ENCODE results near the gene CNNM2.
A peak's percentile ranks its signal among the peaks of the same experiment; 100 is the strongest.

The CNNM2 gene

DNA sequence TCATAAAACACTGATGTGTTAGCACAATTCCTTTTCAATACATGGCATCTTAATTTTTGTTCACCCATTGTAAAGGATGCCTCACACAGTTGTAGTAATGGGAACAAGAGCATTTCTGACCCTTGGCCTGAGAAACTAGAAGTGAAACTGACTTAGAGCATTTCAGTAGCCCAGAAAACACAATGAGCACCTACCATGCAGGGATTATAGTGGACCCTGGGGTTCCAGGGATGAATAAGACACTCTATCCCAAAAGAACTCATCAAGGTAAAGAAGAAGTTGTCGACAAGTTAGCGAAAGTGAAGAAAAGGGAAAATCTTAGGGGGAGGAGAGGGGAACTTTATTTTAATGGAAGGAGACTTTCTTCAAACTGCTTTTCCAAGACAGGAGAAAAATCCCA, 149.4 kb downstream of the CNNM2 start:
- Histone ChIP-seq H3K9ac (ENCODE audit: low read depth, low read length, poor library complexity, severe bottlenecking) (no peak overlapping the region), H3K36me3 (ENCODE audit: insufficient read depth, low read length) (peaks cover 4% of the 10 kb centered on the region; the same call in 1 of the 2 replicates), H3K4me2 (ENCODE audit: low read depth, low read length, poor library complexity, severe bottlenecking) (no peak overlapping the region), H3F3A (ENCODE audit: low read depth) (0 out of 2 replicates have a peak, but pooled peaks cover 2% of the 10 kb centered on the region), H3K79me2 (ENCODE audit: insufficient read depth, low read length) (no peaks in the 10 kb centered on the region), H3K9me3 (ENCODE audit: insufficient read depth, low read depth, low read length) (no peaks in the 10 kb centered on the region), H4K20me1 (ENCODE audit: insufficient read depth, low read length, poor library complexity, severe bottlenecking) (no peaks in the 10 kb centered on the region), H3K4me3 (ENCODE audit: low read length, poor library complexity, severe bottlenecking) (no peak overlapping the region), H3K4me1 (ENCODE audit: insufficient read depth, low read length, poor library complexity, severe bottlenecking) (peaks cover 20% of the 10 kb centered on the region), H3K27me3 (ENCODE audit: insufficient read depth, low read length, poor library complexity, severe bottlenecking) (no peaks in the 10 kb centered on the region), H3K9me2 (replicated peaks; ENCODE audit: low read depth, low read length) (no peaks in the 10 kb centered on the region), H2AFZ (ENCODE audit: low read length) (no peak overlapping the region)
- TF ChIP-seq, protein P1, sequence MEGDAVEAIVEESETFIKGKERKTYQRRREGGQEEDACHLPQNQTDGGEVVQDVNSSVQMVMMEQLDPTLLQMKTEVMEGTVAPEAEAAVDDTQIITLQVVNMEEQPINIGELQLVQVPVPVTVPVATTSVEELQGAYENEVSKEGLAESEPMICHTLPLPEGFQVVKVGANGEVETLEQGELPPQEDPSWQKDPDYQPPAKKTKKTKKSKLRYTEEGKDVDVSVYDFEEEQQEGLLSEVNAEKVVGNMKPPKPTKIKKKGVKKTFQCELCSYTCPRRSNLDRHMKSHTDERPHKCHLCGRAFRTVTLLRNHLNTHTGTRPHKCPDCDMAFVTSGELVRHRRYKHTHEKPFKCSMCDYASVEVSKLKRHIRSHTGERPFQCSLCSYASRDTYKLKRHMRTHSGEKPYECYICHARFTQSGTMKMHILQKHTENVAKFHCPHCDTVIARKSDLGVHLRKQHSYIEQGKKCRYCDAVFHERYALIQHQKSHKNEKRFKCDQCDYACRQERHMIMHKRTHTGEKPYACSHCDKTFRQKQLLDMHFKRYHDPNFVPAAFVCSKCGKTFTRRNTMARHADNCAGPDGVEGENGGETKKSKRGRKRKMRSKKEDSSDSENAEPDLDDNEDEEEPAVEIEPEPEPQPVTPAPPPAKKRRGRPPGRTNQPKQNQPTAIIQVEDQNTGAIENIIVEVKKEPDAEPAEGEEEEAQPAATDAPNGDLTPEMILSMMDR (conservative IDR thresholded peaks at IDR 0.05; ENCODE audit: low read length) = no peak
- no peak for TF ChIP-seq EZH2phosphoT487 (IDR thresholded peaks at IDR 0.05; ENCODE audit: borderline replicate concordance)

GRCh38 chr10:103067956-103068355, 149.9 kb downstream of the CNNM2 start:
- no peaks in the 10 kb centered on the region for H3K79me2 ChIP-seq (ENCODE audit: insufficient read depth, low read length)
- H3K9ac ChIP-seq (ENCODE audit: low read depth, low read length, poor library complexity, severe bottlenecking) = no peak overlapping the region
- no peak overlapping the region for H3K4me2 ChIP-seq (ENCODE audit: low read depth, low read length, poor library complexity, severe bottlenecking)
- H3F3A ChIP-seq (ENCODE audit: low read depth) = 0 out of 2 replicates have a peak, but pooled peaks cover 2% of the 10 kb centered on the region
- H3K4me1 ChIP-seq (ENCODE audit: insufficient read depth, low read length, poor library complexity, severe bottlenecking) = peaks cover 20% of the 10 kb centered on the region
- H3K36me3 ChIP-seq (ENCODE audit: insufficient read depth, low read length) = peaks cover 4% of the 10 kb centered on the region; the same call in 1 of the 2 replicates
- no peak overlapping the region for H2AFZ ChIP-seq (ENCODE audit: low read length)
- TF ChIP-seq EZH2phosphoT487 (IDR thresholded peaks at IDR 0.05; ENCODE audit: borderline replicate concordance) = no peak
- TF ChIP-seq, protein P1 (conservative IDR thresholded peaks at IDR 0.05; ENCODE audit: low read length) = no peak
- no peaks in the 10 kb centered on the region for H4K20me1 ChIP-seq (ENCODE audit: insufficient read depth, low read length, poor library complexity, severe bottlenecking)
- H3K4me3 ChIP-seq (ENCODE audit: low read length, poor library complexity, severe bottlenecking) = no peak overlapping the region
- H3K9me2 ChIP-seq (replicated peaks; ENCODE audit: low read depth, low read length) = no peaks in the 10 kb centered on the region
- H3K9me3 ChIP-seq (ENCODE audit: insufficient read depth, low read depth, low read length) = no peaks in the 10 kb centered on the region
- H3K27me3 ChIP-seq (ENCODE audit: insufficient read depth, low read length, poor library complexity, severe bottlenecking) = no peaks in the 10 kb centered on the region

GRCh38 chr10:103069453-103070331, 151.6 kb downstream of the CNNM2 start:
- TF ChIP-seq, protein P1 (conservative IDR thresholded peaks at IDR 0.05; ENCODE audit: low read length) = peak; percentile 86
- no peak for TF ChIP-seq EZH2phosphoT487 (IDR thresholded peaks at IDR 0.05; ENCODE audit: borderline replicate concordance)
- H2AFZ ChIP-seq (ENCODE audit: low read length) = no peak overlapping the region

More at GRCh38 chr10:103069453-103070331, 151.6 kb downstream of the CNNM2 start:
- Histone ChIP-seq H3K4me1 (ENCODE audit: insufficient read depth, low read length, poor library complexity, severe bottlenecking) (peaks cover 20% of the 10 kb centered on the region), H3K4me3 (ENCODE audit: low read length, poor library complexity, severe bottlenecking) (no peak overlapping the region), H4K20me1 (ENCODE audit: insufficient read depth, low read length, poor library complexity, severe bottlenecking) (no peaks in the 10 kb centered on the region), H3F3A (ENCODE audit: low read depth) (0 out of 2 replicates have a peak, but pooled peaks cover 2% of the 10 kb centered on the region), H3K9me2 (replicated peaks; ENCODE audit: low read depth, low read length) (no peaks in the 10 kb centered on the region), H3K79me2 (ENCODE audit: insufficient read depth, low read length) (no peaks in the 10 kb centered on the region), H3K9ac (ENCODE audit: low read depth, low read length, poor library complexity, severe bottlenecking) (no peak overlapping the region), H3K4me2 (ENCODE audit: low read depth, low read length, poor library complexity, severe bottlenecking) (peak overlapping the region; percentile 48), H3K36me3 (ENCODE audit: insufficient read depth, low read length) (peaks cover 4% of the 10 kb centered on the region; the same call in 1 of the 2 replicates), H3K27me3 (ENCODE audit: insufficient read depth, low read length, poor library complexity, severe bottlenecking) (no peaks in the 10 kb centered on the region), H3K9me3 (ENCODE audit: insufficient read depth, low read depth, low read length) (no peaks in the 10 kb centered on the region)
